Muscle of back (tissue), 11 donors: ENCODE data around the gene C16orf74. TPM values are rescaled to one million over a fixed set of nuclear protein-coding genes. Genes with fewer than 3 reads are reported as not detected.
A peak's percentile ranks its signal among the peaks of the same experiment; 100 is the strongest.

Experiments used
- DNase-seq, 3 donors: peaks; one replicate each; pipeline versions ENCODE4 v3.0.0 to v3.0.0-alpha.2; 2013
- polyA plus RNA-seq, 10 donors: library from polyadenylated mRNA; unstranded; fragments of 120-200 nt; gene quantifications; one replicate each; pipeline ENCODE4 v1.2.1, GENCODE V29; 2013; ENCODE audit not compliant: insufficient read length in 10 of 10

Gene C16orf74
- polyA plus RNA-seq, 10 donors = 0.76 to 4.7 (median 1.3) TPM

DNA sequence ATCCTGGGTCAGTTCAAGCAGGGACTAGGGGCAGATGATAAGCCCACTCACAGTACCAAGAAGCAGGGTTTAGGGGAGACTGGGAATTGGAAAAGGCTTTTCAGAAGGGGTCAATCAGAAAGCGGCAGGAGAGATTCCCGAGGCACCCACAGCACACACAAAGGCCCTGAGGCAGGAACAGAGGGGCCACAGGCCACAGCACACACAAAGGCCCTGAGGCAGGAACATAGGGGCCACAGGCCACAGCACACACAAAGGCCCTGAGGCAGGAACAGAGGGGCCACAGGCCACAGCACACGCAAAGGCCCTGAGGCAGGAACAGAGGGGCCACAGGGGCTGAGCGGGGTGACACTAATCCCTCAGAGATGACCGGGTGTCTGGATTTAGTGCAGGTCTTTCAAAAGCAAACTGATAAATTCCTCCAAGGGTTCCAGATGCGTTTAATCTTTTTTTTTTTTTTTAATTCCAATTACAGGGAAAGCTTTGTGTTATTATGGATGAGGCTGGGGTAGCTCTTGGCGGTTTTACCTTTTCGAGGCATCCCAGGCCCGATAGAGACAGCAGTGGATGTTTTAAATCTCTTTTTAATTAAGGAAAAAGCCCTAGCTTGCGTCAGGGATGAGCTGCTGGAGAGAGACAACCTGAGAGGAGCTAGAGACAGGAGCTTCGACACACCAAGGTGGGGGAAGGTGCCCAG lies 31.1 kb downstream of the C16orf74 start:
- no peak for DNase-seq

- DNase-seq = no peak
Measured at GRCh38 chr16:85718682-85719081, 32.2 kb downstream of the C16orf74 start.

DNA sequence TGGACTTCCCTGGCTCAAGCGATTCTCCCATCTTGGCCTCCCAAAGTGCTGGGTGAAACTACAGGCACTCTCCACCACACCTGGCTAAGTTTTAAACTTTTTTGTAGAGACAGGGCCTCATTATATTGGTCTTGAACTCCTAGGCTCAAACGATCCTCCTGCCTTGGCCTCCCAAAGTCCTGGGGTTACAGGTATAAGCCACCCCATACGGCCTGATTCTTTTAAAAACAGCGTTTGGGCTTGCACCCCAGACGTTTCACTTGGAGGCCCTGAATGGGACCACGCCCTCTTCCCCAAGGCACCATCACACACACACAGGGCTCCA lies 32.8 kb downstream of the C16orf74 start:
- DNase-seq = no peak

DNA sequence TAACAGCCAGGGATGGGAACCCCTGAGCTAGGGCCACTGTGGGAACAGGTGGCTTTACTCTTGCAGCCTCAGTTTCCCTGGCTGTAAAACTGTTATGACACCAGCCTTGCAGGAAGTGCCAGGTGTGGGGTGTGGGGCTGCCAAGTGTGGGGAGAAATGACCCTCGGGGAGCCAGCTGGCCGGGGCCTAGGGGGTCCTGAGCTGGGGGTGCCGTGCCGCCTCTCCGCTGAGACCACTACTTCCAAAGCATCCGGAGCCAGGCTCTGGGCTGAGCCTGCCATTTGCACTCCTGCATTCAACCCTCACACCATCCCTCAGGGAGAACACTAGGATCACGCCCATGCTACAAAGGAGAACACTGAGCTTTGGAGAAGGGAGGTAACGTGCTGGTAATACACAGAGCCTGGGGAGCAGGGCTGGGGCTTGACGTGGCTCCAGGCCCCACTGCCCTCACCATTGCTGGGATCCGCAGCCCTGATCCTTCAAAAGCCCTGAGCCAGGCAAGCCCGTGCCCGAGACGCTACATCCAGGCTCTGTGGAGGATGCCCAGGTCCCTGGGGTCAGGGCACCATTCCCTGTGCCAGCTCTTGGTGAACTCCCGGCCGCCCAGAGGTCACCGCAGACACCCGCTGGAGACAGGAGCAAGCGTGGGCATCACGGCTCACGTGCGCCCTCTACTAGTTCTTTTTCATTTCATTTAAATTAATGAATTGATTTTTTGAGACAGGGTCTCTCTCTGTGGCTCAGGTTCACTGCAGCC lies 33.3 kb downstream of the C16orf74 start:
- peak; percentile 35 to 80 (median 69) for DNase-seq

DNA sequence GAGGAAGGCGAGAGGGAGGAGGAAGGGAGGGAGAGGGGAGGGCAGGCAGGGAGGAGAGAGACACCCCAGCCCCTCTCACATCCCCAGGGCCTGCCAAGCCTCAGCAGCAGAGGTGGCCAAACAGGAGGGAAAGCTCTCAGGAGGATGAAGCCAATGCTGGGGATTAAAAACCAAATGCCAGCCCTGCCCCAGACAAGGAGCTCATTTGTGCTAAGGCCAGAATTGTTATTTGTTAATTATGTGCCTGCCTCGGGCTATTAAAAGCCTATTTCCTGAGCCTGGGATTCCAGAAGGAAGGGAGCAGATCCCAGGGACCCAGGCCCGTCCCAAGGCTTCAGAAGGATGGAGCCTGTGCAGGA lies 34.2 kb downstream of the C16orf74 start:
- DNase-seq = no peak

DNA sequence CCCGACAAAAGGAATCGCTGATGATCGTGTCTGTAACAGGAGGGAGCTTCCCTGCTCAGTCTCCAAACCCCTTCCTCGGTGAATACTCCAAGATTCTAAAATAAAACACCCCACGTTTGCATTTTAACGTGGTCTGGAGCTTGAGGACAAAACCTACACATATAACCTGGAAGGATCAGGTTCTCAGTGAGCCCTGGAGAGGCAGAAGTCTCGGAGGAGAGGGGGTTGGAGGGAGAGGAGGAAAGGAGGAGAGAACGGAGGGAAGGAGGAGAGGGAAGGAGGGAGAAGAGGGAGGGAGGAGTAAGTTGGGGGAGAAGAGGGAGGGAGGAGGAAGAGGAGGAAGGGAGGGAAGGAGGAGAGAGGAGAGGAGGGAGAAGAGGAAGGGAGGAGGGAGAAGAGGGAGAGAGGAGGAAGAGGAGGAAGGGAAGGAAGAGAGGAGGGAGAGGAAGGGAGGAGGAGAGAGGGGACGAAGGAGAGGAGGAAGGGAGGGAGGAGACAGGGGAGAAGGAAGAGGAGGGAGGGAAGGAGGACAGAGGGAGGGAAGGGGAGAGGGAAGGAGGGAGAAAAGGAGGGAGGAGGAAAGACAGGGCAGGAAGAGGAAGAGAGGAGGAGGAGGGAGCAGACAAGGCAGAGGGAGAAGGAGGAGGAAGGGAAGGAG lies 34.7 kb downstream of the C16orf74 start:
- DNase-seq = peak in 1 of 3 donors; percentile 65

DNA sequence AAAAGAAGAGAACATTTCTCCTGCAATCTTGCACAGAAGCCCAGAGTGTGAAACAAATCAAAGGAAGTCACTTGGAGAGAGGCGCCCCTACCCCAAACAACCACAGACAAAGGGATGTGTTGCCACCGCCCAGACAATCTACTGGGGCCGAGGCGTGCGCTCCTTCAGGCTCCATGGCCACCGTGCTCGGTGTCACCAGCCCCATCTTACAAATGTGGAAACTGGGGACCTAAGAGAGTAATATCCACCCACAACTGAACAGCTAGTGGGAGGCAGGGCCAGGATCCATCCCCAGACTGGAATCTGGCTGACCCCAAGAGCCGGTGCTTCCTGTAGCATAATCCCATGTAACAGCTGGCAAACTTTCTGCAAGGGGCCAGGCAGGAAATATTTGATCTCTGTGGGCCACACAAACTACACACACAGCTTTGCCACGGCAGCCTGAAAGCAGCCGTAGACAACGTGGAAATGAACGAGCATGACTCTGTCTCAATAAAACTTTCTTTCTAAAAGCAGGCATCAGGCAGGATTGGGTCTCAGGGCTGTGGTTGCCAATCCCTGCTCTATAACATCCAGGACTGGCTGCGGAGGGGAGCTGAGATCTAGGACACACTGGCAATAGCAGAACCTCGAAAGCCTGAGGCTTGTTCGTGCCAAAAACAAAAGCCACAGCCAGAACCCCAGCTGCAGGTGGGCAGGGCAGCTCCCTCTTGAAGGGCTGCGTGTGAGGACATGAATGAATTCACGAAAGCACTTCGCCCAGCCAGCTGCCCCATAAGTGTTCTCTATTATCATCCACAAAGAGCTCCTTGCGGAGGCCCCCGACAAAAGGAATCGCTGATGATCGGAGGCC lies 35.5 kb downstream of the C16orf74 start:
- DNase-seq = peak; percentile 38 to 88 (median 54)

DNA sequence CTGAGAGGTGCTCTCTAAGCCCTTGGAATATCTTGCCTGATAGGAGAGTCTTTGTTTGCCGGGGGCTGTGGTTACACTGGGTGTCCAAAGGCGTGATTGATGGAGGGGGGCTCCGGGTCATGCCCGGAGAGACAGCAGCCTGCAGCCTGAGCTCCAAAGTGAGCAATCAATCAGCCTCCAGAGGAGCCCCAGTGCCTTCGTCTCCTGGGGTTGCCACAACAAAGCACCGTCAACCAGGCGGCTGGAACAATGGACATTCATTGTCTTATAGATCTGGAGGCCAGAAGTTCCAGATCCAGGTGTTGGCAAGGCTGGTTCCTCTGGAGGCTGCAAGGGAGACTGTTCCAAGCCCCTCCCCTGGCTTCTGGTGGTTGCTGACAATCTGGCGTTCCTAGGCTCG lies 38.1 kb downstream of the C16orf74 start:
- no peak for DNase-seq

GRCh38 chr16:85711982-85712587 lies 38.8 kb downstream of the C16orf74 start:
- DNase-seq = no peak

- DNase-seq = no peak
Measured at GRCh38 chr16:85710732-85711131, 40.2 kb downstream of the C16orf74 start.

- DNase-seq = no peak
Measured at GRCh38 chr16:85709766-85710585, 40.9 kb downstream of the C16orf74 start.

- DNase-seq = no peak
Measured at GRCh38 chr16:85708338-85708737, 42.6 kb downstream of the C16orf74 start.

- DNase-seq = no peak
Measured at GRCh38 chr16:85707528-85708095, 43.3 kb downstream of the C16orf74 start.

DNA sequence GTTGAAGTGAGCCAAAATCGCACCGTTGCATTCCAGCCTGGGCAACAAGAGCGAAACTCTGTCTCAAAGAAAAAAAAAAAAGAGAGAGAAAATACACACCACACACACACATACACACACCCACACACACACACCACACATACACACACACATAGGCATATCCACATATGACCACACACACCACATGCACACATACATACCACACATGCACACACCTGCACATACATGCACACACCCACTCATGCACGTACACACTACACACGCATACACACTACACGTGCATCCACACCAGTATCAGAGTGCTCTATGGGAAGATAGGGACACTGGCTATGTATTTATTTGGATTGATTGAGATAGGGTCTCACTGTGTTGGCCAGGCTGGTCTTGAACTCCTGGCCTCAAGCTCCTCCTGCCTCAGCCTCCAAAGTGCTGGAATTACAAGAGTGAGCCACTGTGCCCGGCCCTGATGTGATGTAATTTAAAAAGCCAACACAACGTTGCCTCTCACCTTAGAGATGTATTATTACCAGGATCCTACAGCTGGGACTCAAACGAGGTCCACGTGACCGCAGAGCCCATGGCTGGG lies 44.4 kb downstream of the C16orf74 start:
- DNase-seq = no peak

DNA sequence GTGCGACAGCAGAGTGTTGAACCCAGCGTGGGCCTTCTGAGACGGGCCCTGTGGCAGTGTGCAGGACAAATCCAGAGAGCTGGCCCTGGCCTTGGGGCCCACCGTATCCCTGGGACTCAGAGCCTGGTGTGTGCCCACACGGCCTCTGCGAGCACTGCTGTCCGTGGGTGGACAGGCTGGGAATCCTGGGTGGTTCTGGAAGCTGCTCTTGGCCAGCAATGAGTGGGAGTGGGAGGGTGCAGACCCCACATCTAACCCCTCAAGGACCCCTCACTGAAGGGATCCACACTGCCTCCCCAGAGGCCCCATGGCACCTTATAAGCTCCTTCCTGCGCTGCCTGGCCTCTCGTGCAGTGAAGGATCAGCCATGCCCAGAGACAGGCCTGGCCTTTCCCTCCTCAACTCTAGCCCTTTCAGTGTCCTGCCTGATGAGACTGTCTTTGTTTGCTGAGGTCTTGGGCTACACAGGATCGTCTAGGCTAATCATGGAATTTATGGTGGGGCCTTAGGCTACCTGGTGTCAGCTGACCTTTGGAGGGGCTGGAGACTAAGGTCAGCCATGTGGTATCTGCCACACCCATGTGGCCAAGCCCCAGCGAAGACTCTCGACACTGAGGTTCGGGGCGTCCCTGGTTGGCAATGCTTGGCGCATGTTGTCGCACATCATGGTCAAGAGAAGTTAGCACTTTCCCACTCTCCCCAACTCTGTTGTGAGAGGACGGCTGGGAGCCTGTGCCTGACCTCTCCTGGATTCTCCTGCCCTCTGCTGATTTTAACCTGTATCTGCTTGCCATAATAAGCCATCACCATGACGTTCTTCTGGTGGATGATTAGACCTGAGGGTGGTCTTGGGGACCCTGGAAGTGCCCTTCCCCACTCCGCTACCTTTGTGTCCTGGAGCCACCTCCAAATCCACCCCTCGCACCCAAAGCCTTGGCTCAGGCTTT lies 45.7 kb downstream of the C16orf74 start:
- DNase-seq = no peak

DNA sequence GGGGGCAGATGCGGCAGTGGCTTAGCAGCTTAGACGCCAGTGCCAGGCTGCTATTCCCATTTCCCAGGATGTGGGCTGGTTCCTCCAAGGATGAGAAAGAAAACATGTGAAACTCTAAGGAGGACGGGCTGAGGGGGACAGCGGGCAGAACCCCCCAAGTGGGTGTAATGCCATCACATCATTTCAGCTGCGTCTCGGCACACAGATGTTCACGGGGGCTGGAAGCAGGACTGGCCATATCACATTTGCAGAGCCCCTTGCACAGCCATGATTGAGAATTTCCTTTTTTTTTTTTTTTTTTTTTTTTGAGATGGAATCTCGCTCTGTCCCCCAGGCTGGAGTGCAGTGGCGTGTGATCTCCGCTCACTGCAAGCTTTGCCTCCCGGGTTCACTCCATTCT lies 46.9 kb downstream of the C16orf74 start:
- no peak for DNase-seq

- no peak for DNase-seq
Measured at GRCh38 chr16:85699628-85700027, 51.3 kb downstream of the C16orf74 start.

- no peak for DNase-seq
Measured at GRCh38 chr16:85698935-85699558, 51.8 kb downstream of the C16orf74 start.
